ENCODE measurements around the gene MIPOL1.

GRCh38 chr14:37597914-37598746 lies 400.4 kb downstream of the MIPOL1 start:
- TF ChIP-seq CTCF (IDR thresholded peaks at IDR 0.05 in 8 of 11, conservative IDR thresholded peaks at IDR 0.05 in 3 of 11) = no peak
- no peak for TF ChIP-seq POLR2A (IDR thresholded peaks at IDR 0.05)
- no peak for TF ChIP-seq POLR2AphosphoS5 (IDR thresholded peaks at IDR 0.05)
